Mucosa of descending colon (tissue), 3 donors: ENCODE results near the gene SH3BP2. TPM values are rescaled to one million over a fixed set of nuclear protein-coding genes. Genes with fewer than 3 reads are reported as not detected.

Experiments used
- ATAC-seq: fragments of 200-7000 bp; cut with Tn5 transposase; one replicate; pipeline ENCODE4 v1.9.1; 2020; ENCODE audit warnings: mild to moderate bottlenecking, moderate library complexity
- DNase-seq, 3 donors: peaks; one replicate each; pipeline ENCODE4 v3.0.0-alpha.2; 2020
- H3K36me3 ChIP-seq: fragments of 200-600 bp; one replicate; pipeline ENCODE4 v1.8.0; 2021; ENCODE audit warnings: low read depth, mild to moderate bottlenecking
- H3K4me1 ChIP-seq: fragments of 200-600 bp; one replicate; pipeline ENCODE4 v1.8.0; 2021; ENCODE audit warnings: low read depth, mild to moderate bottlenecking
- H3K4me3 ChIP-seq: fragments of 200-600 bp; one replicate; pipeline ENCODE4 v1.8.0; 2021; ENCODE audit warnings: mild to moderate bottlenecking
- H3K9me3 ChIP-seq: fragments of 200-600 bp; one replicate; pipeline ENCODE4 v1.8.0; 2021; ENCODE audit warnings: mild to moderate bottlenecking
- CTCF ChIP-seq: fragments of 200-600 bp; IDR thresholded peaks from one replicate; pipeline ENCODE4 v1.8.0; 2022; ENCODE audit warnings: antibody characterized with exemption, mild to moderate bottlenecking
- intact Hi-C, 2 donors: fragments of 100-400 bp; cut with DNase I in 1 of 2; cut with micrococcal nuclease in 1 of 2; formaldehyde crosslinking; loops; one replicate each; pipeline versions ENCODE4 v1.11.0 to v1.11.1; 2022; cut with DNase I, micrococcal nuclease
- total RNA-seq, 3 donors: library from RNA; stranded (reverse); fragmentation: NEBNext Ultra II Directional in 2 of 3; extraction: Animal tissue kit (Norgen Biotek cat#: 25700) in 2 of 3; gene quantifications; one replicate each; pipeline versions ENCODE4 v1.2.1 to v1.2.4, GENCODE V29; 2021 to 2023
- donor health status: DM: no; HTN: no; CAD: no; lungs with moderate emphysema.
- donor health status: DM: no; HTN: no; CAD: no.
- donor health status: DM: no; HTN: yes; CAD: no.

Gene SH3BP2
- total RNA-seq, 3 donors from 2014 or later = 48.1 to 75.3 (median 73.0) TPM

GRCh38 chr4:2830632-2831610 is 38.0 kb downstream of the SH3BP2 start:
- no peak for ATAC-seq

GRCh38 chr4:2831611-2832308 is 38.9 kb downstream of the SH3BP2 start:
- intact Hi-C loops = no loop called here
- H3K36me3 ChIP-seq = peaks cover 7% of the 10 kb centered on the region
- TF ChIP-seq CTCF = no peak
- ATAC-seq = no peak
- H3K4me3 ChIP-seq = no peak overlapping the region
- no peaks in the 10 kb centered on the region for H3K9me3 ChIP-seq
- H3K4me1 ChIP-seq = peaks cover under 1% of the 10 kb centered on the region
- peak in 2 of 3 donors; percentile 16 to 44 for DNase-seq

More at GRCh38 chr4:2830632-2831610, 38.0 kb downstream of the SH3BP2 start:
- TF ChIP-seq CTCF = no peak
- intact Hi-C loops = no loop called here
- H3K36me3 ChIP-seq = peaks cover 7% of the 10 kb centered on the region
- H3K4me1 ChIP-seq = no peaks in the 10 kb centered on the region
- peak in 1 of 3 donors; percentile 22 for DNase-seq
- no peak overlapping the region for H3K4me3 ChIP-seq
- H3K9me3 ChIP-seq = no peaks in the 10 kb centered on the region

- H3K4me3 ChIP-seq = no peak overlapping the region
- peak in 2 of 3 donors; percentile 26 to 60 for DNase-seq
- no peaks in the 10 kb centered on the region for H3K9me3 ChIP-seq
- ATAC-seq = no peak
- intact Hi-C loops = no loop called here
- H3K4me1 ChIP-seq = peaks cover 8% of the 10 kb centered on the region
- peaks cover 7% of the 10 kb centered on the region for H3K36me3 ChIP-seq
- no peak for TF ChIP-seq CTCF
Measured at GRCh38 chr4:2832309-2832980, 39.6 kb downstream of the SH3BP2 start.

GRCh38 chr4:2832981-2833670 is 40.2 kb downstream of the SH3BP2 start:
- peak in 1 of 3 donors; percentile 43 for DNase-seq
- no peak for TF ChIP-seq CTCF
- peaks cover 12% of the 10 kb centered on the region for H3K4me1 ChIP-seq
- no peak for ATAC-seq
- no peaks in the 10 kb centered on the region for H3K9me3 ChIP-seq
- H3K4me3 ChIP-seq = no peak overlapping the region
- intact Hi-C loops = no loop called here
- H3K36me3 ChIP-seq = peaks cover 7% of the 10 kb centered on the region

- peaks cover 7% of the 10 kb centered on the region for H3K36me3 ChIP-seq
Measured at GRCh38 chr4:2833671-2834000, 40.8 kb downstream of the SH3BP2 start.

More at GRCh38 chr4:2833671-2834000, 40.8 kb downstream of the SH3BP2 start:
- H3K4me1 ChIP-seq = peaks cover 12% of the 10 kb centered on the region
- H3K9me3 ChIP-seq = no peaks in the 10 kb centered on the region
- ATAC-seq = no peak
- no peak for TF ChIP-seq CTCF
- intact Hi-C loops = no loop called here
- DNase-seq = peak in 2 of 3 donors; percentile 17 to 44
- no peak overlapping the region for H3K4me3 ChIP-seq
